ENCODE results near the gene KCTD5. TPM values are rescaled to one million over a fixed set of nuclear protein-coding genes. Genes with fewer than 3 reads are reported as not detected.

KCTD5 gene
- total RNA-seq, 6 experiments from 2014 or later: 7.3 to 22.8 (median 11.1) TPM

DNA sequence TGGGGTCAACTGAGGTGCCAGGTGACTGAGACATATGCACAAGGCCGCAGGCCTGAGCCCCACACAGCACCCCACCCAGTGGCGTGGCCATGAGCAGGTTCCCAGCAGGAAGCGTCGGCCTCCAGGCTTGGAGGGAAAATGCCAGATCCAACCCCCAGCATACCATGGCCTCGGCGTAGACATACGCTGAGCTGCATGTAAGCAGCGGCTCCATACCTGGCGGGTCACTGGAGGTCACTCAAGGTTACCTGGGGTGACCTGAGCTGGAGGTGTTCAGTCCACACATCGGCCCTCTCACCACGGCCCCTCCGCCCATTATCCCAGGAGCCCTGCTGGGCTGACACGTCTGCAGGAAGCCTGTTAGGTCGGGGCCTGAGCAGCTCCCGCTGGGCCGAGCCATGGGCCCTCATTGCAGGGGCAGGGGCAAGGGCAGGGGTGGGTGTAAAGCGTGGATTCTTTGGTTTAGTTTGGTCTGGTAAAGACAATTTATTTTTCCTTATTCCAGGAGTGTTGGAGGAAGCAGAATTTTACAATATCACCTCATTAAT is 15.2 kb downstream of the KCTD5 start:
- no peak for ATAC-seq
- Histone ChIP-seq H3K4me1 (no peaks in the 10 kb centered on the region), H3K4me3 (no peak overlapping the region), H3K36me3 (peaks cover 0 to 30% (median 5%) of the 10 kb centered on the region in 4 donors), H3K9me3 (no peaks in the 10 kb centered on the region), H3K27me3 (no peaks in the 10 kb centered on the region), H3K27ac (no peak overlapping the region)
- intact Hi-C loops (cut with DNase I): no loop called here
- TF ChIP-seq, protein P1, sequence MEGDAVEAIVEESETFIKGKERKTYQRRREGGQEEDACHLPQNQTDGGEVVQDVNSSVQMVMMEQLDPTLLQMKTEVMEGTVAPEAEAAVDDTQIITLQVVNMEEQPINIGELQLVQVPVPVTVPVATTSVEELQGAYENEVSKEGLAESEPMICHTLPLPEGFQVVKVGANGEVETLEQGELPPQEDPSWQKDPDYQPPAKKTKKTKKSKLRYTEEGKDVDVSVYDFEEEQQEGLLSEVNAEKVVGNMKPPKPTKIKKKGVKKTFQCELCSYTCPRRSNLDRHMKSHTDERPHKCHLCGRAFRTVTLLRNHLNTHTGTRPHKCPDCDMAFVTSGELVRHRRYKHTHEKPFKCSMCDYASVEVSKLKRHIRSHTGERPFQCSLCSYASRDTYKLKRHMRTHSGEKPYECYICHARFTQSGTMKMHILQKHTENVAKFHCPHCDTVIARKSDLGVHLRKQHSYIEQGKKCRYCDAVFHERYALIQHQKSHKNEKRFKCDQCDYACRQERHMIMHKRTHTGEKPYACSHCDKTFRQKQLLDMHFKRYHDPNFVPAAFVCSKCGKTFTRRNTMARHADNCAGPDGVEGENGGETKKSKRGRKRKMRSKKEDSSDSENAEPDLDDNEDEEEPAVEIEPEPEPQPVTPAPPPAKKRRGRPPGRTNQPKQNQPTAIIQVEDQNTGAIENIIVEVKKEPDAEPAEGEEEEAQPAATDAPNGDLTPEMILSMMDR (IDR thresholded peaks at IDR 0.05): no peak
- no peak for TF ChIP-seq POLR2A (IDR thresholded peaks at IDR 0.05)
- DNase-seq: no peak
- WGBS (ENCODE audit: insufficient coverage, low coverage, low lambda C conversion rate, missing lambda C conversion rate): 87% methylated on average over 6 of the region's 17 CpGs

DNA sequence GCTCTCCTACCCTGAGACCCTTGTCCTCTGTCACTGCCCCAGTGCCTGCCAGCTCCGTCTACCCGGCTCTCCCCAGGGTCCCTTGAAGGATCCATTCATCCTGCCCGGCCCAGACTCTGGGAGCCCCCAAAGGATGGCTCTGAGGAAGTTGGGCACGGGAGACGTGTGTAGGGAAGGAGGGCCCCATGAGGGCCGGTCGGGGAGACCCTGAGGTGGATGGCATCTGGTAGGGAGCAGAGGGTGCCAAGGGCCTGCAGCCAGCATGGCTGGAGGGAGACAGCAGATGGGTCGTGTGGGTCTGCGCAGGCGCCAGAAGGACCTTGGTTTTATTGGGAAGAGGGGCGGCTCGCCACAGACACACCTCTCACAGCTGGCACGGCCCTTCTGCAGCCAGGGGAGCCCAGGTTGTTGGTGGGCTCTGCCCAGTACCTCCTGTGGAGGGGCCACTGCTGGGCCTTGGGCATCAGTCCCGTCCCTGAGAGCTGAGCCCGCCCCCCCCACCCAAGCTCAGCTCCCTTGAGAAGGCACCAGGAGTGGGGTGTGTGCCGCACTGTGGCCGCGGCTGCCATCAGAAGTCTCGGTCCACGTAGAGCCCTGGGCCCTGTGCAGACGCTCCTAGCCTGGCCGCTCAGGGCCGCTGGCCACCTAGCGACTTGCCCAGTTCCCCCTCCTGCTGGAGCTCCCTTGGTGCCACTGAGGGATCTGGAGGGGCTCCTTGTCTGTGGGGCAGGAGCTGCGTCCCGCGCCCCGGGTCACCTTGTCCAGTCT is 16.0 kb downstream of the KCTD5 start:
- no peak for ATAC-seq
- Histone ChIP-seq H3K4me3 (no peak overlapping the region), H3K27ac (no peak overlapping the region), H3K9me3 (no peaks in the 10 kb centered on the region), H3K27me3 (no peaks in the 10 kb centered on the region), H3K4me1 (peaks cover 0 to 8% (median 4%) of the 10 kb centered on the region in 4 donors), H3K36me3 (peaks cover 0 to 31% (median 7%) of the 10 kb centered on the region in 4 donors)
- intact Hi-C loops (cut with DNase I): no loop called here
- WGBS (ENCODE audit: insufficient coverage, low coverage, low lambda C conversion rate, missing lambda C conversion rate): 97% methylated on average over 7 of the region's 28 CpGs
- TF ChIP-seq, protein P1 (IDR thresholded peaks at IDR 0.05): no peak
- no peak for TF ChIP-seq POLR2A (IDR thresholded peaks at IDR 0.05)
- DNase-seq: no peak

DNA sequence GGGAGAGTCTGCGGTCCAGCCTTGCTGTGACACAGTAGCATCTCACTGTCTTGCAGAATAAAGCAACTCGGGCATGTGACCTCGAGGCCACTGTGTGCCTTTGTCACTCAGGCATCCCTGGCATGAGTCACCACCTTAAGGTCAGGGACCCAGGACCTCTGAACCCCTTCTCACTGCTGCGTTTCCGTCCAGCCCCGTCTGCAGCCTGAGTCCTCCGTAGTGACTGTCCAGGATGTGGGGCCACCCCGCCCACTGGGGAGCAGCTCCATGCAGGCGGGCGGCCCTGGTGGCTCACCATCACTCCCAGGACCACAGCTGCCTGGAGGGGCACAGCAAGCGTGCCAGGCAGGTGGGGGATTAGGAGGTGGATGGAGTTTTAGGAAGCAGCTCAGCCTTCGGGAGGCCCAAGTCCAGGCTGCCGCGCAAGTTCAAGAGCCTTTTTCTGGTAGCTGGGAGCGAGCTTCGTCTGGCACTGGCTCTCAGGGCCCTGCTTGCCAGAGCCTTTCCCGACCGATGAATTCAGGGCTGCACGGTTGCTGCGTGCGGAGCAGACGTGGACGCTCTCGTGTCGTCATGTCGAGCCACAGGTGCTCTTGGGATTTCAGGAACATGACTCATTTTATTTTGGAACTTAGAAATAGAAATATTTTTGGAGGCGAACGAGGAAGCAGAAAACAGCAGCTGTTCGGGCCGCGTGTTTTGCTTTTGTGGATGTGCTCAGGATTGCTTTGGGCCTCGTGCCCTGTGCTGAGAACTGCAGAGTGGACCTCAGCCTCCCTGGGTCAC is 16.8 kb downstream of the KCTD5 start:
- Histone ChIP-seq H3K27ac (no peak overlapping the region), H3K27me3 (no peaks in the 10 kb centered on the region), H3K36me3 (peaks cover 0 to 31% (median 7%) of the 10 kb centered on the region in 4 donors), H3K4me1 (peaks cover 0 to 14% (median 7%) of the 10 kb centered on the region in 4 donors), H3K9me3 (no peaks in the 10 kb centered on the region), H3K4me3 (no peak overlapping the region)
- WGBS (ENCODE audit: insufficient coverage, low coverage, low lambda C conversion rate, missing lambda C conversion rate): 55% methylated on average over 9 of the region's 32 CpGs
- no peak for TF ChIP-seq POLR2A (IDR thresholded peaks at IDR 0.05)
- TF ChIP-seq, protein P1 (IDR thresholded peaks at IDR 0.05): no peak
- ATAC-seq (no peak), DNase-seq (no peak)
- intact Hi-C loops (cut with DNase I): no loop called here

DNA sequence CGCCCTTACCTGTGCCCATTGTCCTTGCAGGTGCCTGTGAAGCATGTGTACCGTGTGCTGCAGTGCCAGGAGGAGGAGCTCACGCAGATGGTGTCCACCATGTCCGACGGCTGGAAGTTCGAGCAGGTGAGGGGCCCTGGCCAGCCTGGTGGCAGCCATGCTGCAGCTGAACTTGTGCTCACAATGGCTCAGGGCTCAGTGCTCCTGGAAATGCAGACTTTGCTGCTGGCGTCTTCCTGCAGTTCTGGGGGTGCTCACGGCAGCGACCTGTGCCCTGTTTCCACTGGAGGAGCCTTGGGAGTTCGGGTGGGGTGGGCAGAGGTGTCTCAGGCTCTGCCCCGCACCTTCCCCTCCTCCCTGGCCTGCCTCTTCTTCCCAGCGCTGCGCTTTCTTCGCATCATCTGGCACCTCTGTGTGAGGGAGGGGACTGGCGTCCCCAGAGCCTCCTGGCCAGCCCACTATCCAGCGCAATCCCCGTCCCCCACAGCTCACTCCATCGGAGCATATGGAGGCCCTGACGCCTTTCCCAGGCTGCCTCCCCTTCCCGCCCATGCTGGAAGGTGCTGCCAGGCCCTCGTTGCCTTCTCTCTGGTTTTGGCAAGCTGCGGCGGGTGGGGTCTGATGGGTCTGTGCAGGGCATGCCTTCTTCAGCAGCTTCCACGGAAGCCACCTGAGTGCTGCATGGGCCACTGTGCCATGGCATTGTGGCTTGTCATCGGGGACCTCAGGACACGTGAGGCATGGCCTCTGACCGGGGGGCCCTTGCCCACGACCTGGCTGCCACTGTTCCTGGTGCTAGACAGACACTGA is 17.7 kb downstream of the KCTD5 start:
- WGBS (ENCODE audit: insufficient coverage, low coverage, low lambda C conversion rate, missing lambda C conversion rate): 100% methylated on average over 5 of the region's 28 CpGs
- Histone ChIP-seq H3K27ac (no peak overlapping the region), H3K27me3 (no peaks in the 10 kb centered on the region), H3K36me3 (peaks cover 0 to 36% (median 7%) of the 10 kb centered on the region in 4 donors), H3K9me3 (no peaks in the 10 kb centered on the region), H3K4me3 (no peak overlapping the region), H3K4me1 (peaks cover 0 to 15% (median 7%) of the 10 kb centered on the region in 4 donors)
- DNase-seq: no peak
- ATAC-seq: no peak
- intact Hi-C loops (cut with DNase I): no loop called here
- TF ChIP-seq POLR2A (IDR thresholded peaks at IDR 0.05): no peak
- TF ChIP-seq, protein P1 (IDR thresholded peaks at IDR 0.05): no peak
